NCI-H460 (cell line): ENCODE measurements around the gene CFAP97D1. TPM values are rescaled to one million over a fixed set of nuclear protein-coding genes. Genes with fewer than 3 reads are reported as not detected.

Experiments
- DNase-seq: peaks from one replicate; pipeline ENCODE4 v3.0.0-alpha.2; 2016; ENCODE audit warnings: low read depth; ENCODE audit errors: extremely low read depth
- total RNA-seq: library from RNA; depleted of rRNA; stranded (reverse); fragments of >200 nt; shearing (Covaris generic); gene quantifications from 2 replicates; pipeline ENCODE4 v1.2.3, GENCODE V29; 2014

Gene CFAP97D1
- total RNA-seq, 1 experiment from 2014 or later: not detected

DNA sequence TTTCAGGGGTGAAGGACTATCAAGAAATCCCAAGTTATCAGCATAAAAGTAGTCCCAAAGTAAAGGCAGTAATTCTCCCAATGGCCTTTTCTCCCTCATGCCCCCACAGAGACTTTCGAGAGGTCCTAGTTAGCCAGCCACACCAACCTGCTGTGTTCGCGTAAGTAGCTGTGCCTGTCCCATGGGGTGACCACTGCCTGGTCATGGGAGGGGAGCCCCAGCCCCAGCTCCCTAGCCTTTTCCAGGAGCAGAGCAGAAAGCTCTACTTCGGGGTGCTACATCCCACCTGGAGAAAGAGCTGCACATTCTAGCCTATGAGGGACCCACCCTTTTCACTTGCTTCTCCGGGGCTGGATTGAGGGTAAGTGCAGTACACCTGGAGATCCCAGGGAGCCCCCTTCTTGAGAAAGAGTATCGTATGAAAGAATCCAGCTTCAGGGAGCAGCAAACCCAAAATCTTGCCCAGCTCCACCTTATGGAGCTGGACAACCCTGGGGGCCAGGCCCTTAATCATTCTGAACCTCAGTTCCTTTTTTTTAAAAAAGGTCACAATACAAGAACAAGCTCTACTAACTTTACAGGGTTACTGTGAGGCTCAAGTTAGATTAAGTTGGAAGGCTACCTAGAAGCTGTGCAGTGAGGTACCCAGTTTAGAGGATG lies 13.1 kb upstream of the CFAP97D1 start:
- DNase-seq: no peak

DNA sequence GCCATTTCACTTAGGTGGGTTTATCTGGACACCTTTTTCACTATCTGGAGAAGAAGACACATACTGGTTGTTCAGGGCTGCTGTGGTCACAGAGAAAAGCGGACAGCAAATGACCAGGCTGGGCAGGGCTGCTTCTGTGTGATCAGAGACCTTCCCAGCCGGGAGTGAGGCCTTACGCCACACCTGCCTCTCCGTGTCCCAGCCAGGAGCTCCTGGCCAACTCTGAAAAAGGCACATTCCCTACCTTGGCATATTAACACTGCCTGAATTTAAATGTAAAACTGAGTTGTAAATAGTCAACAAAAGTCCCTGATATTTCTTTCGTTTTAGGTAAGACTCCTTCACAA lies 12.5 kb upstream of the CFAP97D1 start:
- no peak for DNase-seq

DNA sequence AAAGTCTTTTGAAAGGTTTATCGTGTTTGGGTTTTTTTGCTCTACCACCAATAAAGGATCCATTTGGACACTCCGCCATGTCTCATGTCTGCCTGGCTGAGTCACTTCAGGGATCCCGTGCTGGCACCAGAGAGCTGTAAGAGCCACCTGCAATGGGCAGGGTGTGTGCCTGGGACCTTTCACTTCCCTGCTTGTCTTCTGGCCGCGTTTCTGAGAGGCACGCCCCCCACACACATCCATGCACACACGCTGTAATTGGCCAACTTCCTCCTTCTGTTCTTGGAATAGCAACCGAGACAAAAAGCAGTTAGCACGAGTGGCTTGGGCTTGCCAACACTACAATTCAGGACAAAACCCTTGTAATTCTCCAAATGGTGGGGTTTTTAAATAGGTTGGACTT lies 11.9 kb upstream of the CFAP97D1 start:
- no peak for DNase-seq

- no peak for DNase-seq
Measured at GRCh38 chr17:43768943-43769342, 11.3 kb upstream of the CFAP97D1 start.

GRCh38 chr17:43769426-43769825 lies 10.8 kb upstream of the CFAP97D1 start:
- DNase-seq: no peak

- DNase-seq: no peak
Measured at GRCh38 chr17:43769859-43770258, 10.4 kb upstream of the CFAP97D1 start.

DNA sequence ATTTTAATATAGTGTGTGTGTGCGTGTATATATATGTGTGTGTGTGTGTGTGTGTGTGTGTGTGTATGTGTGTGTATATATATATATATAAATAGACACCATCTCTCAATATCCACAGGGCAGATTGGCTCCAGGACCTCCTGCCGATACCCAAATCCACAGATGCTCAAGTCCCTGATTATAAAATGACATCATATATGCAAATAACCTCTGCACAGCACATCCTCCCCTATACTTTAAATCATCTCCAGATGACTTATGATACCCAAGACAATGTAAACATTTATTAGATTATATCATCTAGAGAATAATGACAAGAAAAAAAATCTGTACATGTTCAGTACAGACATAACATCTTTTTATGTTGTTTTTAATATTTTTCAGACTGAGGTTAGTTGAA lies 9.3 kb upstream of the CFAP97D1 start:
- DNase-seq: no peak

DNA sequence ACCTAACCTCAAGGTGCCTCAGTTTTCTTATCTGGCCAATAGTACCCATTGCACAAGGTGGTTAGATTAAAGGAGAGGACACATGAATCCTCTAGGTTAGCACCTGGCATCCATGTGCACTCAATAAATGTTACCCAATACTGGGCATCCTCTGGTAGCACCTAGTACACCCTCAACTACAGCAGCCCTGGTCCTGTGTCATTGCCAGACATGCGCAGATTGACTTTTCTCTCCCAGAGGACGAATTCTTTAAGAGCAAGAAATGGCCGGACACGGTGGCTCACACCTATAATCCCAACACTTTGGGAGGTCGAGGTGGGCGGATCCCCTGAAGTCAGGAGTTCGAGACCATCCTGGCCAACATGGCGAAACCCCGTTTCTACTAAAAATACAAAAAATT lies 8.8 kb upstream of the CFAP97D1 start:
- DNase-seq: no peak

DNA sequence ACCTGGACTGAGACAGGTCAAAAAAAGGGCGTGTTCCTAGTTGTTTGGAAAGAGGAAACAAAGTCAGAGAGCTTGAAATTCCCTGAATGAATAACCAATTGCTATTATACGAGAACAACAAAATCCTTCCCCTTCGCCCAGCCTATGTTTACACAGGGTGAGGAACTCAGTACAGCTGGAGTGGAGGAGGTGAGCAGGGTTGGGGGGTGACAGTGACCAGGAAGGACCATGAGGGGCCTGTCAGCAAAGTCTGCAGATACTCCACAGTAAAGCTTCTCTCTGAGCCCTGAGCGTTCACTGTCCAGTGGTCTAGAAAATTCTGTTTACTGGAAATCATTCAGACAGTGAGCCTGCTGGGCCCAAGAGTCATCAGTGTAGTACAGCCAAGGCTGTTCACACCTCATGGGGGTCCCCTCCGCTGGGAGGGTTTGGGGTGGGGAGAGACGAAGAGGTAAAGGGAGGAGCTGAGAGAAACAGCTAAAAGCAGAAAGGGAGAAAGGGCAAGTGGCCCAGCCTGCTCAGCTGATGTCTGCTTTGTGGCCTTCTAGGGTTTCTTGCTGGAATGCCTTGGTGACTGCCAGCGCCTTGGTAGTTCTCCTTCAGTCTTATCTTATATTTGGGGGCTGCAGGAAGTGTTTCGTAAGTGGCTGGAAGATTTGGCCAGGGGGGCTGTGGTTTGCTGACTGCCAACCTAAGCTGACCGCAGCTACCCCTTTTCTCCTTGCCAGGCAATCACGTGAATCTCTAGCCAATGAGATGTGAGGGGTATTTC lies 7.2 kb upstream of the CFAP97D1 start:
- DNase-seq: no peak

GRCh38 chr17:43774304-43775250 lies 5.7 kb upstream of the CFAP97D1 start:
- no peak for DNase-seq

- DNase-seq: peak; percentile 84
Measured at GRCh38 chr17:43778337-43779144, 1.7 kb upstream of the CFAP97D1 start, which contains the start of gene DUSP3. Gene DUSP3, minus strand, starts transcription at chr17:43778977. Its CDS starts 53 bp downstream, at chr17:43778924.

DNA sequence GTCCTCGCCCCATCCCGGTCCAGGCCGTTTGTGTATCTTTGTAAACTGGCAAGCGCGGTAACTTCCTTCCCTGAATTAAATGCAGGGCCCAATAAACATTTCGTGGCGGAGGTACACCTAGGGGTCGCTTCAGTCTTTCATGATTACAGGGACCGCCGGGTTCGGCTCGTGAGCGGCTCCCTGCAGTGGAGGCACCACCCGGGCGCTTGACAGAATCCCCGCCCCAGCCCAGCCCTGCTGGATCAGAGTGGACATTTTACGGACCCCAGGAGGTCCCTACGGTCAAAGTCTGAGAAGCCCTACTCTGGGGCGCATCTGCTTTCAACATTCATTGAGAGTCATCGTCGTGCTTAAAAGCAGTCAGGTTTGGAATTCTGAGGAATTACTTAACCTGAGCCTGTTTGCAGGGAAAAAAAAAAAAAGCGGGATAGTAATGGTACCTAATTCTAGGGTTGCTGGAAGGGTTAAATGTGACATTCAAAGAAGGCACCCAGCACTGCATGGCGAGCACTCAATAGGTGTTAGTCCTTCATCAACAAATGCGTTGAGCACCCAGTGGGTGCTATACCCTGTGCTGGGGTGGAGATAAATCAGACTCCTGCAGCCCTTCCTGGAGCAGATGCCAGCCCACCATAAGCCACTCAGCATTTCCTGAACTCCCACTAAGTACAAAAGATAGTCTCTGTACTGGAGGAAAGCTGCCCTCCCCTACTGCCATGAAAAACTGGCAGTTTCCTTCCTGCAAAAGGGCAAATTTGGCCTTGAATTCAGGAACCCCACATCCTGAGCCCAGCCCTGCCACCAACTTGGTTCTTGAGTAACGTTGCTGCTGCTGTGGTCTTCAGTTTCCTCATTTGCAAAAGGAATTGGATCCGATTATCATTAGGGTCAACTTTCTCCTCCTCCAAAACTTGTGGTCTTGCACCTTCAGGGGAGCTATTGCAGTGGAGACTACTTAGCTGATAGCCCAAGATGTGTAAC lies 800 bp upstream of the CFAP97D1 start:
- no peak for DNase-seq

- no peak for DNase-seq
Measured at GRCh38 chr17:43782913-43783680, 2.9 kb downstream of the CFAP97D1 start.

DNA sequence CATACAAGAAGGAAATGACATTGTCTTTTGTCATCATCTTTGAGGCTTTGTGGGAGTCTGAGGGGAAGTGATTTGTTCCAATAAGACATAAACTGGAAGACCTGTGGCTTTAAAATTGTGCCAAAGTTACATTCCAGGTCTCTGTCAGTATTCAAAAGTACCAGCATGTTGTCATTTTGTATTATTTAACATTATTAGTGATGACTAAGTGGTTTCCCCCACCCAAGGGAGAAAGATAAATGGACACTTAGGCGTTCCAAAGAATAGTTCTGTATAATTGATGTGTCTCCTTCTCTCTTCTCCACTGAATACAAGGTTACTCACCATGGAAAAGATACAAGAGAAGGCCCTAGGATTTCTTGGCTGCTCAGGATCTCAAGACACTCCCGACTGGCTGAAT lies 3.8 kb downstream of the CFAP97D1 start:
- no peak for DNase-seq

DNA sequence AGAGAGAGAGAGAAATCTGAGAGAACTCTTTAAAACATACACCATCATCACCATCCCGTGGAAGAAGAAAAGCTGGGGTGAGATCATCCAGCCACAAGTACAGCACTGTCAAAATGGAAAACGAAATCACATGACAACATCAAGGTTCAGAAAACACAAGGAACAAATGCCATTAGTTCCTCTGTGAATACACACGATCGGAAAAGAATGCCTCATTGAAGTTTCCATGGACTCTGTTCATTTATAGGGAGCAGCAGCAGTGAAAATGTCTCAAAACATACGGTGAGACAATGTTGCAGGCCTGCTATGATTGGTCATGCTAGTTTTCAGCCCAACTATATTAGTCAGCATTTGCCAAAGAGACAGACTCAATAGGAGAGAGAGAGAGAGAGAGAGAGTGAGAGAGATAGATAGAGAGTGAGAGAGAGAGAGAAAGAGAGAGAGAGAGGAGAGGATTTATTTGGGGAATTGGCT lies 4.4 kb downstream of the CFAP97D1 start:
- DNase-seq: no peak

- DNase-seq: no peak
Measured at GRCh38 chr17:43787728-43788127, 7.5 kb downstream of the CFAP97D1 start.

DNA sequence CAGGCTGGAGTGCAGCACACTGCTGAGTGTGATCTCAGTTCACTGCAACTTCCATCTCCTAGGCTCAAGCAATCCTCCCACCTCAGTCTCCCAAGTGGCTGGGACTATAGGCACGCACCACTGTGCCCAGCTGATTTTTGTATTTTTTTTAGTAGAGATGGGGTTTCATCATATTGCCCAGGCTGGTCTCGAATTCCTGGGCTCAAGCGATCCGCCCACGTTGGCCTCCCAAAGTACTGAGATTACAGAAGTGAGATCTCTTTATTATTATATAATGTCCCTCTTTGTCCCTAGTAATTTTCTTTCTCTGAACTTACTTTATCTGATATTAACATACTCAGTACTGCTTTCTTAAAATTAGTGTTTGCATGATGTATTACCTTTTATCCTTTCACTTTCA lies 8.3 kb downstream of the CFAP97D1 start:
- DNase-seq: no peak

DNA sequence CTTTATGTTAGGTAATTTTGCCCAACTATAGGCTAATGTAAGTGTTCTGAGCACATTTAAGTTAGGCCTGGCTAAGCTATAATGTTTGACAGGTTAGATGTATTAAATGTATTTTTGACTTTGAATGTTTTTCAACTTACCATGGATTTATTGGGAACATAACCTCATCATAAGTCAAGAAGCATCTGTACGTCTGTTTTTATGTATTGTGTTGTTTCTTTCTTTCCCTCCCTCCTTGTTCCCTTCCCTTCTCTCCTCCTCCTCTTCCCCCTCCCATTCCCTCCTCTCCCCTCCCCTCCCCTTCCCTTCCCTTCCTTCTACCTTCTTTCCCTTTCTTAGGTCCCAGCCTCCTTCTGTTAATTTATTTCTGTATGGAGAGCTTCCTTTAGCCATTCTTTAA lies 9.2 kb downstream of the CFAP97D1 start:
- DNase-seq: no peak
